GM12873 (cell line): ENCODE results near the gene SLC16A11.

Source experiments
- TF ChIP-seq, protein P1 (sequence below): IDR thresholded peaks from 2 replicates; pipeline ENCODE4 v1.5.1; 2012; ENCODE audit warnings: low read depth, mild to moderate bottlenecking, moderate library complexity, low read length, control low read depth; ENCODE audit not compliant: insufficient read depth; ENCODE audit errors: missing control alignments

The SLC16A11 gene

DNA sequence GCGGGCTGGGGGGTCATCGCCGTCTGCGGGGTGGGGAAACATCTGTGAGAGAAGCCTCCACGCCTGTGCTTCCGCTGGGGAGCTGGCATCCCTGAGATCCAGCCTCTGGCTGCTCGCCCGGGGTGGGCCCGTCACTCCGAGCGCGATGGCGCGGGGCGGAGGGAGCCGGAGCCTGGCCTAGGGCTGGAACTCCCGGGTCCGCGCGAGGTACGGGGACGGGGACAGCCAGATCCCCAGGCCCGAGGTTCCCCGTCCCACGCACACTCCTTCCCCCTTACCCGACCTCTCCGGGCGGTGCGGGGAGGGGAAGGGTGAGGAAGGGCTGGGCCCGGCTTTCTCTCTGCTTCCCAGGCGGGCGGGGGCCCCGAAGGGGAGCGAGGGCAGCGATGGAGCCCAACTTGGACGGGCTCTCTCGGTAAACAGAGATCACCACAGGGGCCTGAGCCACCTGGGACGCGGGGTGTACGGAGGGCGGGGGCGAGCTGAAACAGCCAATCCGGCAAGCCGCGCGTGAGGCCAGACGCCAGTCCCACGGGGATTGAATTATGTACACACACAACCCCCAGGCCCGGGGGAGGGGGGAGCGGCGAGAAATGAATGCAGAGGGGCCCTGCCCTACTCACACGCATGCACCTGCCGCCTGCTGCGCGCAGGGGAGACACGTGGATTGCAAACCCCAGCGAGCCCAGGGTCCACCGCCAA, at the start of gene SLC16A11:
TSS of gene SLC16A11 (minus strand) at position 596 of the 702 bp plus-strand sequence. CDS start at position 17, 579 bp downstream.
- TF ChIP-seq, protein P1, sequence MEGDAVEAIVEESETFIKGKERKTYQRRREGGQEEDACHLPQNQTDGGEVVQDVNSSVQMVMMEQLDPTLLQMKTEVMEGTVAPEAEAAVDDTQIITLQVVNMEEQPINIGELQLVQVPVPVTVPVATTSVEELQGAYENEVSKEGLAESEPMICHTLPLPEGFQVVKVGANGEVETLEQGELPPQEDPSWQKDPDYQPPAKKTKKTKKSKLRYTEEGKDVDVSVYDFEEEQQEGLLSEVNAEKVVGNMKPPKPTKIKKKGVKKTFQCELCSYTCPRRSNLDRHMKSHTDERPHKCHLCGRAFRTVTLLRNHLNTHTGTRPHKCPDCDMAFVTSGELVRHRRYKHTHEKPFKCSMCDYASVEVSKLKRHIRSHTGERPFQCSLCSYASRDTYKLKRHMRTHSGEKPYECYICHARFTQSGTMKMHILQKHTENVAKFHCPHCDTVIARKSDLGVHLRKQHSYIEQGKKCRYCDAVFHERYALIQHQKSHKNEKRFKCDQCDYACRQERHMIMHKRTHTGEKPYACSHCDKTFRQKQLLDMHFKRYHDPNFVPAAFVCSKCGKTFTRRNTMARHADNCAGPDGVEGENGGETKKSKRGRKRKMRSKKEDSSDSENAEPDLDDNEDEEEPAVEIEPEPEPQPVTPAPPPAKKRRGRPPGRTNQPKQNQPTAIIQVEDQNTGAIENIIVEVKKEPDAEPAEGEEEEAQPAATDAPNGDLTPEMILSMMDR: no peak

DNA sequence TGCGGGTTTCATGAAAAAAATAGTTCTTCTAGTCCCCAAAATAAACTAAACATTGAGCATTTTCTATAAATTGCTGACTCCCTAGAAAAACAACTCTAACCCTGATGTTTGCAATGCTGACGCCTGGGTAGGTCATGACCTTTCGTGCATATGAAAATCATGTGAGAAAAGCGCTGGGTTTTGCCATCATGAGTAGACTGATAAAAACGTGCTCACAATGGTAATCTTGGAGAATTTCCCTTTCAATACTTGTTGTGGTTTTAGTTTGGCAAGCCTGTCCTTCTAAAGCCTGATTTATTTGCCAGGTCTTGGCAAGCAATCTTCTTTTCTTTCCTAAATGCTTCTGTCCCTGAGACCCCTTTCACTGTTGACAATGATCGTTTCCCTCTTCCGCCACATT, 40.2 kb upstream of the SLC16A11 start:
- TF ChIP-seq, protein P1: no peak

GRCh38 chr17:7083592-7083991, 39.7 kb upstream of the SLC16A11 start:
- TF ChIP-seq, protein P1: no peak

- TF ChIP-seq, protein P1: no peak
These were observed 37.6 kb upstream of the SLC16A11 start for GRCh38 chr17:7081341-7082062.

DNA sequence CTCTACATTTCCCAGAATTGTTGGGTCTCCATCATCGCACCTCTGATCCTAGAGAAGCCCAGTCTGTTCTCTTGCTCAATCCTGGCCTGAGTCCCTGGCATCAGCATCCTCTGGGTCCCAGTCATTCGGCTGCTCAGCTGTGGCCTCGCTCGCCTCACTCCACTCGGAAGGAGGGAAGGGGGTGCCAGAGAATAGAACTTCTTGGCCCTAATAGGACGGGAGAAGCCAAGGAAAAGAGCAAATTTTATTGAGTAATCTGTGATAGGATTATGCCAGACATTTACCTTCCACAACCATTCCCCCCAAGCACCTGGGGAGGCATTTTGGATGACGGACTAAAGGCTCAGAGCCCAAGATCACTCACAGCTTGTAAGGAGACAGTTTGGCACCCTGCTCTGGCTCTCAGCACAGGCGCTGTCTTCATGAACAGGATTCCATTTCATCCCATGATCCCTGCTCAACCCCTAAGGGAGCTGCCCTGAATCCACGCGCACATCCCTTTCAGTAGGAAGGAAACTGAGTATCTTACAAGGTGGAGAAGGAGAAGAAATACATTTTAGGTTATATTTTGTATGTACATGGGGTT, 36.7 kb upstream of the SLC16A11 start:
- TF ChIP-seq, protein P1: no peak

- TF ChIP-seq, protein P1: no peak
These were observed 35.9 kb upstream of the SLC16A11 start, which contains the start of gene CLEC10A for GRCh38 chr17:7079581-7080455. Gene CLEC10A, minus strand, starts transcription at chr17:7080251. Its CDS starts 1,439 bp downstream, at chr17:7078812.
